CD14-positive monocyte (primary cell): ENCODE data around the gene APLP1. TPM values are rescaled to one million over a fixed set of nuclear protein-coding genes. Genes with fewer than 3 reads are reported as not detected.
A peak's percentile ranks its signal among the peaks of the same experiment; 100 is the strongest.

ENCODE experiments used
- DNase-seq, 3 donors: peaks; one replicate each; pipeline ENCODE4 v3.0.0-alpha.2; 2011 to 2022
- H2AFZ ChIP-seq: 2 replicates; pipeline ENCODE4 v1.6.0; 2012; ENCODE audit warnings: mild to moderate bottlenecking, low read depth, low read length, inconsistent platforms; ENCODE audit not compliant: insufficient read depth, poor library complexity, severe bottlenecking
- H3K27ac ChIP-seq, 2 donors: 1 replicate in 1 of 2; 2 replicates in 1 of 2; pipeline ENCODE4 v1.5.1; 2012 to 2013; ENCODE audit warnings: low read length in 2 of 2, control low read depth in 1 of 2, inconsistent platforms in 1 of 2, low read depth in 1 of 2, mild to moderate bottlenecking in 1 of 2
- H3K27me3 ChIP-seq, 2 donors: one replicate each; pipeline versions ENCODE4 v1.6.0 to v1.6.1; 2011 to 2013; ENCODE audit warnings: low read length in 2 of 2; ENCODE audit not compliant: control insufficient read depth in 2 of 2, insufficient read depth in 2 of 2
- H3K36me3 ChIP-seq, 2 donors: replicated peaks in 1 of 2; 1 replicate in 1 of 2; 2 replicates in 1 of 2; pipeline versions ENCODE4 v1.5.1 to v1.6.1; 2012 to 2013; ENCODE audit warnings: low read length in 2 of 2, control low read depth in 1 of 2, inconsistent platforms in 1 of 2, mild to moderate bottlenecking in 1 of 2; ENCODE audit not compliant: insufficient read depth in 2 of 2, control insufficient read depth in 1 of 2
- H3K4me1 ChIP-seq, 2 donors: 1 replicate in 1 of 2; 2 replicates in 1 of 2; pipeline versions ENCODE4 v1.5.1 to v1.6.1; 2012 to 2013; ENCODE audit warnings: low read length in 2 of 2, control low read depth in 1 of 2, inconsistent platforms in 1 of 2, mild to moderate bottlenecking in 1 of 2, moderate library complexity in 1 of 2; ENCODE audit not compliant: insufficient read depth in 2 of 2, control insufficient read depth in 1 of 2
- H3K4me2 ChIP-seq: replicated peaks from 2 replicates; pipeline ENCODE3; 2012; ENCODE audit warnings: low read length, moderate library complexity, mild to moderate bottlenecking; ENCODE audit not compliant: poor library complexity, severe bottlenecking; ENCODE audit errors: extremely low read depth
- H3K4me3 ChIP-seq, 3 experiments: fragments of 200-600 bp in 1 of 3; sonication (generic) in 1 of 3; replicated peaks in 1 of 3; 1 replicate in 2 of 3; 2 replicates in 1 of 3; pipeline ENCODE4 v1.5.1; 2011 to 2013; ENCODE audit warnings: low read length in 3 of 3, mild to moderate bottlenecking in 3 of 3, control low read depth in 2 of 3, low read depth in 2 of 3, inconsistent platforms in 1 of 3, moderate library complexity in 1 of 3
- H3K79me2 ChIP-seq: 2 replicates; pipeline ENCODE4 v1.6.0; 2012; ENCODE audit warnings: mild to moderate bottlenecking, control low read depth, inconsistent platforms, low read length, moderate library complexity; ENCODE audit not compliant: insufficient read depth
- H3K9ac ChIP-seq: 2 replicates; pipeline ENCODE4 v1.6.0; 2017; ENCODE audit warnings: low read length, mild to moderate bottlenecking; ENCODE audit not compliant: insufficient read depth, poor library complexity, severe bottlenecking
- H3K9me3 ChIP-seq, 2 donors: replicated peaks in 1 of 2; 1 replicate in 1 of 2; 2 replicates in 1 of 2; pipeline versions ENCODE4 v1.5.1 to v1.6.1; 2012 to 2013; ENCODE audit warnings: low read length in 2 of 2, control low read depth in 1 of 2; ENCODE audit not compliant: control insufficient read depth in 1 of 2, insufficient read depth in 1 of 2
- H4K20me1 ChIP-seq: 2 replicates; pipeline ENCODE4 v1.6.0; 2012; ENCODE audit warnings: mild to moderate bottlenecking, low read length, control low read depth, moderate library complexity; ENCODE audit not compliant: insufficient read depth
- H3K27ac Mint-ChIP-seq, 7 donors: one replicate each; pipeline ENCODE4 v1.8.0; 2020; ENCODE audit warnings: mild to moderate bottlenecking in 7 of 7, mixed read lengths in 7 of 7, moderate library complexity in 6 of 7, inconsistent platforms in 2 of 7
- H3K27me3 Mint-ChIP-seq, 3 donors: one replicate each; pipeline ENCODE4 v1.8.0; 2021 to 2022; ENCODE audit warnings: low read depth in 3 of 3, mild to moderate bottlenecking in 3 of 3, mixed read lengths in 3 of 3, moderate library complexity in 3 of 3, inconsistent platforms in 1 of 3
- H3K36me3 Mint-ChIP-seq, 2 donors: one replicate each; pipeline ENCODE4 v1.8.0; 2020; ENCODE audit warnings: mixed read lengths in 2 of 2, inconsistent platforms in 1 of 2, mild to moderate bottlenecking in 1 of 2
- H3K4me1 Mint-ChIP-seq: one replicate; pipeline ENCODE4 v1.8.0; 2020; ENCODE audit warnings: mild to moderate bottlenecking, mixed read lengths
- H3K4me3 Mint-ChIP-seq, 2 donors: one replicate each; pipeline ENCODE4 v1.8.0; 2020; ENCODE audit warnings: mild to moderate bottlenecking in 2 of 2, mixed read lengths in 2 of 2, moderate library complexity in 1 of 2
- H3K9me3 Mint-ChIP-seq, 7 donors: one replicate each; pipeline ENCODE4 v1.8.0; 2020 to 2022; ENCODE audit warnings: mixed read lengths in 7 of 7, mild to moderate bottlenecking in 6 of 7, moderate library complexity in 6 of 7, inconsistent platforms in 2 of 7
- WGBS: methylation state at CpG from one replicate; pipeline ENCODE4 v1.1.5; 2013; ENCODE audit warnings: missing lambda C conversion rate; ENCODE audit not compliant: insufficient coverage; 5-methylcytosine and 5-hydroxymethylcytosine counted together
- intact Hi-C, 2 donors: fragments of 100-400 bp; cut with micrococcal nuclease; formaldehyde crosslinking; loops; one replicate each; pipeline versions ENCODE4 v1.15.0 to v1.15.1; 2023
- polyA plus RNA-seq, 3 donors: library from polyadenylated mRNA; depleted of rRNA in 1 of 3; unstranded in 2 of 3; stranded (reverse) in 1 of 3; fragments of 300-500 nt in 2 of 3; fragments of >200 nt in 1 of 3; fragmentation: Illumina TruSeq in 2 of 3; gene quantifications; 1 replicate in 2 of 3; 2 replicates in 1 of 3; pipeline ENCODE4 v1.2.3, GENCODE V29; 2012 to 2021
- TF ChIP-seq, protein P1 (sequence below): fragments of 200-600 bp; IDR thresholded peaks from one replicate; pipeline ENCODE4 v1.8.0; 2022; ENCODE audit warnings: antibody characterized with exemption, mild to moderate bottlenecking

APLP1 gene
- polyA plus RNA-seq, 3 donors: not detected

DNA sequence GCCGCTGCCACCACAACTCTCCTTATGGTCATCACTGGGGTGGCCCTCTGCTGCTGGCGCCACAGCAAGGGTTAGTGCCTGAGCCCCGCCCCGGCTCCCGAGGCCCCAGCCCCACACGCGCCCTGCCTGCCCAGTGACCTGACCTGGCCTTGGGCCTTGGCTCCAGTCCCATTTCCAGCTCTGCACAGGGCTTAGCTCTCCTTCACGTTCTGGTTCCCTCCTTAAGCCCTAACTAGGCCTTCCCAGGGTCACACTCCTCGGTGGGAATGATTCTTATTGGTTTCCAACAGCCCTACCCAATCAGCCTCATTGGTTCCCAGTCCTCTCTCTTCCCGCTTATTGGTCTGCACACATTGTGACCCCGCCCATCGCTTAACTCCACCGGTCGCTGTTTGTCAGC is 5.8 kb upstream of the APLP1 start:
- H3K79me2 ChIP-seq: no peaks in the 10 kb centered on the region
- H3K36me3 Mint-ChIP-seq: no peaks in the 10 kb centered on the region
- H3K4me3 Mint-ChIP-seq: peak overlapping the region in 1 of 2 donors; percentile 78
- TF ChIP-seq, protein P1, sequence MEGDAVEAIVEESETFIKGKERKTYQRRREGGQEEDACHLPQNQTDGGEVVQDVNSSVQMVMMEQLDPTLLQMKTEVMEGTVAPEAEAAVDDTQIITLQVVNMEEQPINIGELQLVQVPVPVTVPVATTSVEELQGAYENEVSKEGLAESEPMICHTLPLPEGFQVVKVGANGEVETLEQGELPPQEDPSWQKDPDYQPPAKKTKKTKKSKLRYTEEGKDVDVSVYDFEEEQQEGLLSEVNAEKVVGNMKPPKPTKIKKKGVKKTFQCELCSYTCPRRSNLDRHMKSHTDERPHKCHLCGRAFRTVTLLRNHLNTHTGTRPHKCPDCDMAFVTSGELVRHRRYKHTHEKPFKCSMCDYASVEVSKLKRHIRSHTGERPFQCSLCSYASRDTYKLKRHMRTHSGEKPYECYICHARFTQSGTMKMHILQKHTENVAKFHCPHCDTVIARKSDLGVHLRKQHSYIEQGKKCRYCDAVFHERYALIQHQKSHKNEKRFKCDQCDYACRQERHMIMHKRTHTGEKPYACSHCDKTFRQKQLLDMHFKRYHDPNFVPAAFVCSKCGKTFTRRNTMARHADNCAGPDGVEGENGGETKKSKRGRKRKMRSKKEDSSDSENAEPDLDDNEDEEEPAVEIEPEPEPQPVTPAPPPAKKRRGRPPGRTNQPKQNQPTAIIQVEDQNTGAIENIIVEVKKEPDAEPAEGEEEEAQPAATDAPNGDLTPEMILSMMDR: no peak
- no peak overlapping the region for H3K4me3 ChIP-seq
- no peak overlapping the region for H3K27ac ChIP-seq
- peaks cover 20 to 71% of the 10 kb centered on the region in 2 donors for H3K27me3 ChIP-seq
- no peak overlapping the region for H3K9ac ChIP-seq
- H4K20me1 ChIP-seq: no peaks in the 10 kb centered on the region
- no peak overlapping the region for H2AFZ ChIP-seq
- no peaks in the 10 kb centered on the region for H3K4me1 ChIP-seq
- H3K27ac Mint-ChIP-seq: no peak overlapping the region
- peaks cover 2 to 15% (median 7%) of the 10 kb centered on the region in 7 donors for H3K9me3 Mint-ChIP-seq
- H3K27me3 Mint-ChIP-seq: peaks cover 72 to 96% (median 79%) of the 10 kb centered on the region in 3 donors
- intact Hi-C loops: no loop called here
- no peaks in the 10 kb centered on the region for H3K36me3 ChIP-seq
- no peak for DNase-seq
- peaks cover 0 to 8% of the 10 kb centered on the region in 2 donors for H3K9me3 ChIP-seq
- WGBS: 92% methylated on average over 13 of the region's 14 CpGs
- peaks cover under 1% of the 10 kb centered on the region for H3K4me1 Mint-ChIP-seq
- H3K4me2 ChIP-seq: no peak overlapping the region

DNA sequence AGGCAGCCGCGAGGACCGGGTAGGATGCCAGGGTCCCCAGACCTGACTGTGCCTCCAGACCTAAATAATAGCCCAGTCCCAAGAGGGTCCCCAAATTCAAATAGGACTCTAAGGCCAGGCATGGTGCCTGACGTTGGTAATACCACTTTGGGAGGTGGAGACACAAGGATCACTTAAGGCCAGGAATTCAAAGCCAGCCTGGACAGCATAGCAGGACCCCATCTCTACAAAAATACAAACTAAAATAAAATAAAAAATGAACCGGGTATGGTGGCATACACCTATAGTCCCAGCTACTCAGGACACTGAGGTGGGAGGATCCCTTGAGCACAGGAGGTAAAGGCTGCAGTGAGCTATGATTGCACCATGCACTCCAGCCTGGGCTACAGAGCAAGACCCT is 5.4 kb upstream of the APLP1 start:
- no peaks in the 10 kb centered on the region for H3K36me3 Mint-ChIP-seq
- no peak overlapping the region for H3K27ac ChIP-seq
- no peak overlapping the region for H3K4me2 ChIP-seq
- H3K79me2 ChIP-seq: no peaks in the 10 kb centered on the region
- 93% methylated on average over 3 of the region's 5 CpGs for WGBS
- no peaks in the 10 kb centered on the region for H3K36me3 ChIP-seq
- H3K4me3 ChIP-seq: no peak overlapping the region
- no peak overlapping the region for H3K27ac Mint-ChIP-seq
- peaks cover 0 to 8% of the 10 kb centered on the region in 2 donors for H3K9me3 ChIP-seq
- H4K20me1 ChIP-seq: no peaks in the 10 kb centered on the region
- DNase-seq: no peak
- peaks cover 25 to 71% of the 10 kb centered on the region in 2 donors for H3K27me3 ChIP-seq
- no peak overlapping the region for H2AFZ ChIP-seq
- H3K9ac ChIP-seq: no peak overlapping the region
- peaks cover 72 to 96% (median 79%) of the 10 kb centered on the region in 3 donors for H3K27me3 Mint-ChIP-seq
- H3K4me3 Mint-ChIP-seq: peak overlapping the region in 1 of 2 donors; percentile 78
- H3K9me3 Mint-ChIP-seq: peaks cover 2 to 15% (median 8%) of the 10 kb centered on the region in 7 donors
- TF ChIP-seq, protein P1: no peak
- peaks cover under 1% of the 10 kb centered on the region for H3K4me1 Mint-ChIP-seq
- intact Hi-C loops: no loop called here
- H3K4me1 ChIP-seq: no peaks in the 10 kb centered on the region
